Fibroblast of lung (primary cell): ENCODE measurements around the gene LSS. TPM values are rescaled to one million over a fixed set of nuclear protein-coding genes. Genes with fewer than 3 reads are reported as not detected.

Source experiments
- DNase-seq, 2 donors: peaks; one replicate each; pipeline versions ENCODE4 v3.0.0 to v3.0.0-alpha.2; 2010; ENCODE audit warnings: low read depth in 2 of 2
- H2AFZ ChIP-seq: 2 replicates; pipeline ENCODE4 v1.5.1; 2012; ENCODE audit warnings: low read length, control low read depth, inconsistent platforms
- H3K27ac ChIP-seq: 2 replicates; pipeline ENCODE4 v1.5.1; 2011; ENCODE audit warnings: low read length, control low read depth; ENCODE audit not compliant: insufficient read depth
- H3K27me3 ChIP-seq: 2 replicates; pipeline ENCODE4 v1.5.1; 2011; ENCODE audit warnings: mild to moderate bottlenecking, low read length; ENCODE audit not compliant: control insufficient read depth, insufficient read depth
- H3K36me3 ChIP-seq: 2 replicates; pipeline ENCODE4 v1.5.1; 2011; ENCODE audit warnings: low read length; ENCODE audit not compliant: control insufficient read depth, insufficient read depth
- H3K4me1 ChIP-seq: 2 replicates; pipeline ENCODE4 v1.5.1; 2011; ENCODE audit warnings: low read length; ENCODE audit not compliant: control insufficient read depth, insufficient read depth; ENCODE audit errors: extremely low read depth
- H3K4me2 ChIP-seq: 2 replicates; pipeline ENCODE4 v1.5.1; 2011; ENCODE audit warnings: low read length, control low read depth; ENCODE audit not compliant: insufficient read depth; ENCODE audit errors: extremely low read depth
- H3K4me3 ChIP-seq, 4 experiments: fragments of 200-600 bp in 1 of 4; sonication (generic) in 1 of 4; replicated peaks in 1 of 4; 2 replicates each; pipeline ENCODE4 v1.5.1; 2011 to 2016; ENCODE audit warnings: low read length in 4 of 4, low read depth in 3 of 4, mild to moderate bottlenecking in 3 of 4, control low read depth in 2 of 4, inconsistent platforms in 1 of 4, mixed read lengths in 1 of 4; ENCODE audit not compliant: insufficient read depth in 1 of 4; ENCODE audit errors: control extremely low read depth in 1 of 4
- H3K79me2 ChIP-seq: 2 replicates; pipeline ENCODE4 v1.5.1; 2012; ENCODE audit warnings: mild to moderate bottlenecking, low read length, inconsistent platforms; ENCODE audit not compliant: control insufficient read depth, insufficient read depth
- H3K9ac ChIP-seq: 2 replicates; pipeline ENCODE4 v1.5.1; 2011; ENCODE audit warnings: mild to moderate bottlenecking, low read length, control low read depth; ENCODE audit not compliant: insufficient read depth
- H3K9me3 ChIP-seq: 2 replicates; pipeline ENCODE4 v1.5.1; 2012; ENCODE audit warnings: low read depth, low read length; ENCODE audit not compliant: control insufficient read depth, insufficient read depth
- H4K20me1 ChIP-seq: 2 replicates; pipeline ENCODE4 v1.5.1; 2011; ENCODE audit warnings: low read length; ENCODE audit not compliant: control insufficient read depth, insufficient read depth; ENCODE audit errors: extremely low read depth
- EZH2 ChIP-seq: IDR thresholded peaks from 2 replicates; pipeline ENCODE4 v1.5.1; 2012; ENCODE audit warnings: low read length, control low read depth, mild to moderate bottlenecking; ENCODE audit errors: missing control alignments
- polyA plus RNA-seq, 2 donors: library from polyadenylated mRNA; depleted of rRNA in 1 of 2; stranded (reverse) in 1 of 2; unstranded in 1 of 2; fragments of >200 nt; gene quantifications; 2 replicates each; pipeline ENCODE4 v1.2.1, GENCODE V29; 2011 to 2012; ENCODE audit warnings: missing spikeins in 1 of 2
- total RNA-seq: library from RNA; depleted of rRNA; stranded (reverse); fragments of >200 nt; gene quantifications from 2 replicates; pipeline ENCODE4 v1.2.1, GENCODE V29; 2014
- TF ChIP-seq, protein P1 (sequence below), 2 donors: IDR thresholded peaks in 1 of 2; conservative IDR thresholded peaks in 1 of 2; 1 replicate in 1 of 2; 2 replicates in 1 of 2; pipeline ENCODE4 v1.5.1; 2011 to 2012; ENCODE audit warnings: low read length in 2 of 2, control low read depth in 1 of 2, inconsistent platforms in 1 of 2, low read depth in 1 of 2, mild to moderate bottlenecking in 1 of 2

The LSS gene
- total and polyA plus RNA-seq, 2 donors (not counting 1 experiment from before 2014, with no cell fraction given): 97.6 to 252 TPM

DNA sequence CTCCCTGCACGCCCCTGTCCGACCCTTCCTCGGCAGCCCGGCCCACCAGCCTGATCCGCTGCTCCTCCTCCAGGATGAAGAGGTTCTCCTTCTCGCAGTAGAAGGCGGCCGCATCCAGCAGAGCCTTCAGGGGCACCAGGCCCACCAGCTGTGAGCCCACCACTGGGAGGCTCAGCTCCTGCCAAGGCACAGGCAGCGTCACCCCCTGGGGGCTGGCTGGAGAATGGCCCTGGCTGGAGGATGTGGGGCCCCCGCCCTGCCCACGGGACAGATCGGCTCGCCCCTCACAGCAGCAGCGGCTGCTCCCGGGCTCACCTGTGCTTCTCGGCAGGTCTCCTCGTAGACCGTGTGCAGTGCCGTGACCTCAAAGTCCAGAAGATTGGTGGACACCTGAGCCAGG lies 78.5 kb downstream of the LSS start:
- no peak overlapping the region for H3K27ac ChIP-seq
- H3K27me3 ChIP-seq: no peaks in the 10 kb centered on the region
- H3K9ac ChIP-seq: no peak overlapping the region
- DNase-seq: no peak
- no peak for TF ChIP-seq EZH2
- TF ChIP-seq, protein P1, sequence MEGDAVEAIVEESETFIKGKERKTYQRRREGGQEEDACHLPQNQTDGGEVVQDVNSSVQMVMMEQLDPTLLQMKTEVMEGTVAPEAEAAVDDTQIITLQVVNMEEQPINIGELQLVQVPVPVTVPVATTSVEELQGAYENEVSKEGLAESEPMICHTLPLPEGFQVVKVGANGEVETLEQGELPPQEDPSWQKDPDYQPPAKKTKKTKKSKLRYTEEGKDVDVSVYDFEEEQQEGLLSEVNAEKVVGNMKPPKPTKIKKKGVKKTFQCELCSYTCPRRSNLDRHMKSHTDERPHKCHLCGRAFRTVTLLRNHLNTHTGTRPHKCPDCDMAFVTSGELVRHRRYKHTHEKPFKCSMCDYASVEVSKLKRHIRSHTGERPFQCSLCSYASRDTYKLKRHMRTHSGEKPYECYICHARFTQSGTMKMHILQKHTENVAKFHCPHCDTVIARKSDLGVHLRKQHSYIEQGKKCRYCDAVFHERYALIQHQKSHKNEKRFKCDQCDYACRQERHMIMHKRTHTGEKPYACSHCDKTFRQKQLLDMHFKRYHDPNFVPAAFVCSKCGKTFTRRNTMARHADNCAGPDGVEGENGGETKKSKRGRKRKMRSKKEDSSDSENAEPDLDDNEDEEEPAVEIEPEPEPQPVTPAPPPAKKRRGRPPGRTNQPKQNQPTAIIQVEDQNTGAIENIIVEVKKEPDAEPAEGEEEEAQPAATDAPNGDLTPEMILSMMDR (conservative IDR thresholded peaks at IDR 0.05 in 1 of 2, IDR thresholded peaks at IDR 0.05 in 1 of 2; ENCODE audit: low read depth in 1 of 2, low read length in 2 of 2): no peak
- no peak overlapping the region for H3K4me3 ChIP-seq
- no peaks in the 10 kb centered on the region for H3K9me3 ChIP-seq
- peaks cover 2% of the 10 kb centered on the region for H3K4me1 ChIP-seq
- no peaks in the 10 kb centered on the region for H3K79me2 ChIP-seq
- no peaks in the 10 kb centered on the region for H3K36me3 ChIP-seq
- no peak overlapping the region for H2AFZ ChIP-seq
- H4K20me1 ChIP-seq: no peaks in the 10 kb centered on the region
- H3K4me2 ChIP-seq: no peak overlapping the region

DNA sequence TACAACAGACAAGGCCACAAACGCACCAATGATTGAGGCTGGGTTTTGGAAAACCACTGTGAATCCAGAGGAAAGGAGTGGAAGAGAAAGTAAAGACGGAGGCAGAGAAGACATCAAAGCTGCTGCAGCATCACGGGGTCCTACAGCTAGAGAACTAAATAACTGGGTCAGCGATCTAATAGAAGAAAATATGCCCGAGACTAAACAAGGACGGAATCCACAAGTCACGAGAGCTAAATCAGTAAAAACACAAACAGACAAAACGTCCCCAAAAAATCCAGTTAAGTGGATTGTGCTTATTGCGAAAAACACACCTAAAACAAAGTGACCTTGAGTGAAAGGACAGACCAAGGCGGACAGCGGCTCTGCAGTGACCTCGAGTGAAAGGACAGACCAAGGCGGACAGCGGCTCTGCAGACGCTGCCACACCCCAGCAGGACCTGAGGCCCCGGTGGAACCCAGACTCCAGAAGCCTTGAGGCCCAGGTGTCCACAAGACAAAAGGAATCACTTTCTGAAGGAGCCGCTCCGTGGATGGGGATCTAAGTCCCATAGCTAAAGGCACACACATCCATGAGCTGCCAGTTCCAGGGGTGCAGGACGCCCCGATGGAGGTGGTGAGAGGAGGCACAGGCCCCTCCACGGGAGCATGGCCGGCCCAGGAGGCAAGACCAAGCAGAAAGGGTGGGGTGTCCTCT lies 79.2 kb downstream of the LSS start:
- no peak overlapping the region for H3K27ac ChIP-seq
- H4K20me1 ChIP-seq: no peaks in the 10 kb centered on the region
- H3K4me2 ChIP-seq: no peak overlapping the region
- peaks cover 2% of the 10 kb centered on the region for H3K4me1 ChIP-seq
- TF ChIP-seq, protein P1 (conservative IDR thresholded peaks at IDR 0.05 in 1 of 2, IDR thresholded peaks at IDR 0.05 in 1 of 2; ENCODE audit: low read depth in 1 of 2, low read length in 2 of 2): no peak
- TF ChIP-seq EZH2: no peak
- H3K4me3 ChIP-seq: no peak overlapping the region
- no peaks in the 10 kb centered on the region for H3K36me3 ChIP-seq
- no peak overlapping the region for H3K9ac ChIP-seq
- no peaks in the 10 kb centered on the region for H3K79me2 ChIP-seq
- no peaks in the 10 kb centered on the region for H3K27me3 ChIP-seq
- no peaks in the 10 kb centered on the region for H3K9me3 ChIP-seq
- H2AFZ ChIP-seq: no peak overlapping the region
- no peak for DNase-seq

DNA sequence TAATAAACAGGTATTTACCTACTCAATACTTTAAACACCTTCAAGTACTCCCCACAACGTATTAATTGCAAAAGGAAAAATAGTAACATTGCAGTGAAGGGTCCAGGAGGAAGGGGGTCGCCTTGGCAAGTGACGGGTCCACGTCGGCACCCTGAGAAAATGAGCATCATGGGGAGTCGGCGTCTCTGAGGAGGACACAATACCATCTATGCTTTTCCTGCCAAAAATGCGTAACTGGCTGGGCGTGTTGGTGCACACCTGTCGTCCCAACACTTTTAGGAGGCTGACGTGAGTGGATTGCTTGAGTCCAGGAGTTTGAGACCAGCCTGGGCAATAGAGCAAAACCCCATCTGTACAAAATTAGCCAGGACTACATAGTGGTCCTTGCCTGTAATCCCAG lies 80.5 kb downstream of the LSS start:
- Histone ChIP-seq H2AFZ (no peak overlapping the region), H3K4me2 (no peak overlapping the region), H3K4me3 (no peak overlapping the region)

More for the DNA sequence above, 80.5 kb downstream of the LSS start:
- no peak overlapping the region for H3K27ac ChIP-seq
- no peaks in the 10 kb centered on the region for H3K79me2 ChIP-seq
- TF ChIP-seq EZH2: no peak
- TF ChIP-seq, protein P1 (conservative IDR thresholded peaks at IDR 0.05 in 1 of 2, IDR thresholded peaks at IDR 0.05 in 1 of 2; ENCODE audit: low read depth in 1 of 2, low read length in 2 of 2): no peak
- H3K4me1 ChIP-seq: peaks cover 3% of the 10 kb centered on the region
- no peaks in the 10 kb centered on the region for H3K36me3 ChIP-seq
- H3K27me3 ChIP-seq: no peaks in the 10 kb centered on the region
- no peaks in the 10 kb centered on the region for H3K9me3 ChIP-seq
- H3K9ac ChIP-seq: no peak overlapping the region
- H4K20me1 ChIP-seq: no peaks in the 10 kb centered on the region
- no peak for DNase-seq
